GM12874 (cell line): ENCODE results near the gene LRRC34.

Experiments used
- CTCF ChIP-seq: IDR thresholded peaks from 2 replicates; pipeline ENCODE4 v1.5.1; 2011; ENCODE audit warnings: low read depth, mild to moderate bottlenecking, control low read depth, low read length, moderate library complexity; ENCODE audit not compliant: insufficient read depth

LRRC34 gene

GRCh38 chr3:169827712-169828111, 15.0 kb upstream of the LRRC34 start:
- no peak for TF ChIP-seq CTCF

GRCh38 chr3:169825316-169825715, 12.6 kb upstream of the LRRC34 start:
- TF ChIP-seq CTCF: no peak

- TF ChIP-seq CTCF: no peak
Observed at GRCh38 chr3:169822983-169823382, 10.3 kb upstream of the LRRC34 start.

- TF ChIP-seq CTCF: no peak
Observed at GRCh38 chr3:169822540-169822939, 9.8 kb upstream of the LRRC34 start.

- no peak for TF ChIP-seq CTCF
Observed at GRCh38 chr3:169822091-169822490, 9.4 kb upstream of the LRRC34 start.

GRCh38 chr3:169818316-169818715, 5.6 kb upstream of the LRRC34 start:
- no peak for TF ChIP-seq CTCF

- no peak for TF ChIP-seq CTCF
Observed at GRCh38 chr3:169815590-169816150, 3.0 kb upstream of the LRRC34 start.
